GM12878 (cell line): Measurements from ENCODE around the gene VEGFA.

Source experiments
- CBX5 ChIP-seq: sonication (generic); IDR thresholded peaks from 2 replicates; pipeline ENCODE4 v1.6.1; 2016; ENCODE audit warnings: low read depth, moderate library complexity, mild to moderate bottlenecking, inconsistent platforms
- EP300 ChIP-seq, 2 experiments: fragments of 150-350 bp in 1 of 2; IDR thresholded peaks; 2 replicates each; pipeline ENCODE4 v1.6.1; 2011 to 2012; ENCODE audit warnings: low read depth in 2 of 2, low read length in 2 of 2, borderline replicate concordance in 1 of 2, improper control_type of control experiment in 1 of 2, inconsistent platforms in 1 of 2; ENCODE audit not compliant: control insufficient read depth in 1 of 2
- FOXK2 ChIP-seq: fragments of 450-650 bp; IDR thresholded peaks from 2 replicates; pipeline ENCODE4 v1.6.1; 2017; ENCODE audit warnings: mild to moderate bottlenecking, moderate library complexity
- MXI1 ChIP-seq: fragments of 150-350 bp; IDR thresholded peaks from 2 replicates; pipeline ENCODE4 v1.6.1; 2011; ENCODE audit warnings: low read depth, mild to moderate bottlenecking, inconsistent platforms, low read length, improper control_type of control experiment
- TF ChIP-seq, protein P1 (sequence below), 3 experiments: IDR thresholded peaks in 2 of 3; conservative IDR thresholded peaks in 1 of 3; 2 replicates each; pipeline ENCODE4 v1.5.1; 2011; ENCODE audit warnings: low read depth in 3 of 3, low read length in 3 of 3, mild to moderate bottlenecking in 3 of 3, control low read depth in 2 of 3, moderate library complexity in 2 of 3, inconsistent platforms in 1 of 3, mixed read lengths in 1 of 3; ENCODE audit not compliant: control insufficient read depth in 2 of 3, insufficient read depth in 1 of 3; ENCODE audit errors: extremely low read depth in 1 of 3
- TF ChIP-seq, protein P2 (sequence below): IDR thresholded peaks from 2 replicates; pipeline ENCODE4 v1.6.1; 2012; ENCODE audit warnings: low read depth, low read length, improper control_type of control experiment

DNA sequence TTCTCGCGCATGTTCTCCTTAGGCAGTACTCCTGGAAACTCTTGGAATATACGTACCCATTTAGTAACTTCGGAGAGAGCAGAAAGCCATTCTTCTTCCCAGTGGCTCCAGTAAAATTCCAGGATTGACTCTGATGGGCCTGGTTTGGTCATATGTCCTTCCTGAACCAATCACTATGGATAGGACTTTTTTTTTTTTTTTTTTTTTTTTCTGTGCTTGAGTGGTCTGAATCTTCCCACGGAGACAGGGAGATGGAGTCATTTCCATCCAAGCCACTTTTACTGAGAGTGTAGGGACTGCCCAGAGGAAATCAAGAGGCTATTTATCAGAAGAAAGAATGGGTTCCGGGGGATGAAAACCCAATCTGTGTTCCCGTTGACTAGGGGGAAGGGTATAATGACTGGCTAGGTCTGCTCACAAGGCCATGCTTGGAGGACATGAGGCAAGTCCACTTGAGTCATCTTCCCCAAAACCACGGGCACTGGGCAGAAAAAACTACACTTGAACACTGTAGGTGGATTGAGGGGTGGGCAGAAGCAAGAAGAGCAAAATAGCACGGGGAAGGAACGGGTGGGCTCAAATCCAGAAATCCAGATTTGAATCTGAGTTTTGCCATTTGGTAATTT is 47.0 kb upstream of the VEGFA start:
- TF ChIP-seq, protein P1, sequence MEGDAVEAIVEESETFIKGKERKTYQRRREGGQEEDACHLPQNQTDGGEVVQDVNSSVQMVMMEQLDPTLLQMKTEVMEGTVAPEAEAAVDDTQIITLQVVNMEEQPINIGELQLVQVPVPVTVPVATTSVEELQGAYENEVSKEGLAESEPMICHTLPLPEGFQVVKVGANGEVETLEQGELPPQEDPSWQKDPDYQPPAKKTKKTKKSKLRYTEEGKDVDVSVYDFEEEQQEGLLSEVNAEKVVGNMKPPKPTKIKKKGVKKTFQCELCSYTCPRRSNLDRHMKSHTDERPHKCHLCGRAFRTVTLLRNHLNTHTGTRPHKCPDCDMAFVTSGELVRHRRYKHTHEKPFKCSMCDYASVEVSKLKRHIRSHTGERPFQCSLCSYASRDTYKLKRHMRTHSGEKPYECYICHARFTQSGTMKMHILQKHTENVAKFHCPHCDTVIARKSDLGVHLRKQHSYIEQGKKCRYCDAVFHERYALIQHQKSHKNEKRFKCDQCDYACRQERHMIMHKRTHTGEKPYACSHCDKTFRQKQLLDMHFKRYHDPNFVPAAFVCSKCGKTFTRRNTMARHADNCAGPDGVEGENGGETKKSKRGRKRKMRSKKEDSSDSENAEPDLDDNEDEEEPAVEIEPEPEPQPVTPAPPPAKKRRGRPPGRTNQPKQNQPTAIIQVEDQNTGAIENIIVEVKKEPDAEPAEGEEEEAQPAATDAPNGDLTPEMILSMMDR (IDR thresholded peaks at IDR 0.05 in 2 of 3, conservative IDR thresholded peaks at IDR 0.05 in 1 of 3; ENCODE audit: control insufficient read depth in 2 of 3, extremely low read depth in 1 of 3, insufficient read depth in 1 of 3, low read depth in 3 of 3, low read length in 3 of 3): no peak
- TF ChIP-seq FOXK2 (no peak), CBX5 (no peak), EP300 (IDR thresholded peaks at IDR 0.05; ENCODE audit: borderline replicate concordance in 1 of 2, control insufficient read depth in 1 of 2, low read depth in 2 of 2, low read length in 2 of 2) (no peak), MXI1 (no peak)
- TF ChIP-seq, protein P2, sequence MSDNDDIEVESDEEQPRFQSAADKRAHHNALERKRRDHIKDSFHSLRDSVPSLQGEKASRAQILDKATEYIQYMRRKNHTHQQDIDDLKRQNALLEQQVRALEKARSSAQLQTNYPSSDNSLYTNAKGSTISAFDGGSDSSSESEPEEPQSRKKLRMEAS: no peak
